GM13976 (cell line): ENCODE data around the gene CLC.

Experiments
- DNase-seq: peaks from one replicate; pipeline ENCODE4 v3.0.0; 2012; ENCODE audit warnings: low spot score
- in situ Hi-C: fragments of 300-500 bp; cut with MboI; formaldehyde crosslinking; loops from one replicate; pipeline ENCODE4 v1.12.0; 2022; ENCODE audit warnings: low sequenced_read_pairs, mixed read lengths, inconsistent platforms; ENCODE audit not compliant: unreplicated experiment
- TF ChIP-seq, protein P1 (sequence below): IDR thresholded peaks from 2 replicates; pipeline ENCODE4 v1.5.1; 2012; ENCODE audit warnings: borderline replicate concordance, mild to moderate bottlenecking; ENCODE audit not compliant: insufficient read depth; ENCODE audit errors: extremely low read depth, missing control alignments, control extremely low read depth

Gene CLC

DNA sequence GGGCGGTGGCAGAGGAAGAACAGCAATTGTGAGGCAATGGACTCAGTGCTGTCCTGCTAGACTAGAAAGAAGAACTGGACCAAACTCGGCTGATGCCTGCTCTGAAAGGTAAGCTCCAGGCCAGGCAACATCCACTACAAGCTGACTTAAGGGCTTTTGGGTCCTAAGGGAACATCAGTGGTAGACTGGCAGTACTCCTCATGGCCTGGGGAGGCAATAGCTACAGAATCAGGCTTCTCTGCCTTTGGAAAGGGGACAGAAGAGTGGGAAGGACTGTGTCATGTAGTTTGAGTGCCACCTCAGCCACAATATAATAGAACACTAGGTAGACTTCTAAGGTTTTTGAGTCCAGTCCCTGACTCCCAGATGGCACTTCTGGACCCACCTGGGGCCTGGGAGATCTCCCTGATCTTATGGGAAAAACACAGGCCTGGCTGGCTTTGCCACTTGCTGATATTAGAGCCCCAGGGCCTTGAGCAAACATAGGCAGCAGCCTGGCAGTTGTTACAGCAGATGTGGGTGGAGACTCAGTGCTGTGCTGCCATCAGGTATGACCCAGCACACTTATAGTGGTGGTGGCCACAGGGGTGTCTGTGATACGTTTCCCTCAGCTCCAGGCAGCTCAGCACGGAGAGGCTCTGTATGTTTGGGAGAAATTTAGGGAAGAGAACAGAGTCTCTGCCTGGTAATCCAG lies 9.2 kb upstream of the CLC start:
- TF ChIP-seq, protein P1, sequence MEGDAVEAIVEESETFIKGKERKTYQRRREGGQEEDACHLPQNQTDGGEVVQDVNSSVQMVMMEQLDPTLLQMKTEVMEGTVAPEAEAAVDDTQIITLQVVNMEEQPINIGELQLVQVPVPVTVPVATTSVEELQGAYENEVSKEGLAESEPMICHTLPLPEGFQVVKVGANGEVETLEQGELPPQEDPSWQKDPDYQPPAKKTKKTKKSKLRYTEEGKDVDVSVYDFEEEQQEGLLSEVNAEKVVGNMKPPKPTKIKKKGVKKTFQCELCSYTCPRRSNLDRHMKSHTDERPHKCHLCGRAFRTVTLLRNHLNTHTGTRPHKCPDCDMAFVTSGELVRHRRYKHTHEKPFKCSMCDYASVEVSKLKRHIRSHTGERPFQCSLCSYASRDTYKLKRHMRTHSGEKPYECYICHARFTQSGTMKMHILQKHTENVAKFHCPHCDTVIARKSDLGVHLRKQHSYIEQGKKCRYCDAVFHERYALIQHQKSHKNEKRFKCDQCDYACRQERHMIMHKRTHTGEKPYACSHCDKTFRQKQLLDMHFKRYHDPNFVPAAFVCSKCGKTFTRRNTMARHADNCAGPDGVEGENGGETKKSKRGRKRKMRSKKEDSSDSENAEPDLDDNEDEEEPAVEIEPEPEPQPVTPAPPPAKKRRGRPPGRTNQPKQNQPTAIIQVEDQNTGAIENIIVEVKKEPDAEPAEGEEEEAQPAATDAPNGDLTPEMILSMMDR: no peak
- DNase-seq: no peak
- in situ Hi-C loops: no loop called here

DNA sequence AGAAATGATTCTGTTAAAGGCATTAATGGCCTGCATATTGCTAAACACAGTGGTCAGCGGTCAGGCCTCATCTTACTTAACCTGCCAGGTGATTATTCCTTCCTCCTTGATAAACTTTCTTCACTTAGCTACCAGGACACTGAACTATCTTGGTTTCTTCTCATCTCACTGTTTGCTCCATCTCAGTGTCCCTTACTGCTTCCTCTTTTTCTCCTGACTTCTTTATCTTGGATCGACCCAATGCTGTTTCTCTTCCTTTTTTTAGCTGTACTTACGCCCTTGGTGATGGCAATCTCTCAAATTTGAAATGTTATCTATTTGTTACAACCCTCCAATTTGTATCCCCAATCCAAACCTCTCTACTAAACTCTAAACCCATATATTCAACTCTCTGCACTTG lies 7.8 kb upstream of the CLC start:
- DNase-seq: no peak
- TF ChIP-seq, protein P1: no peak
- in situ Hi-C loops: no loop called here

DNA sequence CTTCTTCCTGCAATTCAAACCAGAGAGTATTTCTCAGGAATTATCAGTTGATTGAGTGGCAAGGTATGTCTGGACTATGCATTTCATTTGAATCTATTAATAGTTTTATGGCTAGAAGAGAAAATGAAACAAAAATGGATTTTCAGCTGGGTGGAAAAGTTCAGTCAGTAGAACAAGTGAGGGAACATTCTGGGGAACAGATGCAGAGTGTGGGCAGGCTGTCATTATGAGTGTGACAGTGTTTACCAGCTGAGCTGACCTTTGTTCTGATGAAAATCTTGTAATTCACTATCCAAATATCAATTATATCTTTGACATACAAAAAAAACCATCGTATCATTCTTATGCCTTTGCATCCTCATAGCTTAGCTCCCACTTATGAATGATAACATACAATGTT lies 2.6 kb upstream of the CLC start:
- DNase-seq: no peak
- TF ChIP-seq, protein P1: no peak
- in situ Hi-C loops: no loop called here

DNA sequence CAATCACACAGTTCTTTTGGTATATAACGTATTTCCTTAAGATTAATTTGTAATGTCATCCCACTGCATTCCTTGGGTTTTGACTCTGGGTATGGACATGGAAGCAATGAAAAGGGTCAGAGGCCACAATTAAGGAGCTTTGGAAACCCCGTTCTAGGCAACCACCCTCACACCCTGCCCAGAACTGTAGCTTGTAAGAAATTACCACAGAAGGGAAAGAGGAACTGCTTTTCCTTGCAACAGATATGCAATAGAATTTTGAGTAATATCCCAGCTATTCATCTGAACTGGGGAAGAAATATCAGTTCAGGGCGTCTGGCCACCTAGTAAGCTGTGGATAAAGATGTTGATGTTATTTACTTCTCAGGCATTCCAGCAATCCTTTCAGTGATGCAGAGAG lies 985 bp upstream of the CLC start:
- TF ChIP-seq, protein P1: no peak
- in situ Hi-C loops: no loop called here
- no peak for DNase-seq

DNA sequence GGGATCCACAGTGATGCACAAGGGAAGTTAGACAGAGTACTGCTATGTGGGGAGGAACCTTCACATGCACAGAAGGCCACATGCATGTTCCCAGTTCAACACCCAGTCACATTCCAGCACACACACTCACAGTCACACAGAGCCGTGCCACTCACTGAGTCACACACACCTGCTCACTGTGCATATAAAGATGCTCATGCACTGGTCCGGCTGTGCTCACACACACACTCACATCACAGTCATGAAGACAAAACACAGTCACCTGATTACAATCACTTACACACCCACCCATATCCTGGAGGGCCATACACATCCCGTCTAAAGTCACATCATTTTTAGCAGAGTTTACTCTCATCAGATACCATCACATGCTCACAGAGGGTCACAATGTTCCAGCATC lies 478 bp downstream of the CLC start:
- in situ Hi-C loops: no loop called here
- no peak for DNase-seq
- TF ChIP-seq, protein P1: no peak

DNA sequence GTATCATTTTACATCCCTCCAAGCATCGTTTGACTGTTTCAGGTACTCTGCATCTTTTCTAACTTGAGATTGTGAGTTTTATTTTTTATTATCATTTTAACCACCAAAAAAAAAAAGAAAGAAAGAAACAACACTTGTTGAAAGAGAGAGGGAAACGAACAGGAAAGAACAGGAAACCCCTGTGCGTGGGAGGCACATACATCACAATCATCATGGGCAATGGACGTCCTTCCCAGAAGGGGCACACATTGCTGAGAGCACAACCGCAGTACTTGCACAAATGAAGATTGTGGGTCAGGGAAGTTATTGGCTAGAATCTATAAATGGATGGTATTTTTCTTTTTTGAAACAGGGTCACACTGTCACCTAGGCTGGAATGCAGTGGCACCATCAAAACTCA lies 1.7 kb downstream of the CLC start:
- DNase-seq: no peak
- TF ChIP-seq, protein P1: no peak
- in situ Hi-C loops: no loop called here
